IPS-NIHi7 (cell line): Measurements from ENCODE around the gene ZRANB3.
"Not testable (repeated sequence)": the region's sequence is repeated elsewhere in the genome, so short reads cannot be mapped to it uniquely, and the experiment has no call there.

Source experiments
- DNase-seq: peaks from one replicate; pipeline ENCODE4 v3.0.0; 2012; ENCODE audit warnings: mixed read lengths; ENCODE audit errors: extremely low spot score

ZRANB3 gene

GRCh38 chr2:135485441-135485840 lies 45.6 kb downstream of the ZRANB3 start:
- no peak for DNase-seq

- DNase-seq: no peak
These were observed 55.9 kb downstream of the ZRANB3 start for GRCh38 chr2:135475128-135475527.

- DNase-seq: peak; percentile 45
These were observed 57.5 kb downstream of the ZRANB3 start for GRCh38 chr2:135473567-135473966.

- no peak for DNase-seq
These were observed 59.9 kb downstream of the ZRANB3 start for GRCh38 chr2:135471106-135471505.

- no peak for DNase-seq
These were observed 73.7 kb downstream of the ZRANB3 start for GRCh38 chr2:135457279-135457678.

- no peak for DNase-seq
These were observed 74.2 kb downstream of the ZRANB3 start for GRCh38 chr2:135456835-135457234.

- no peak for DNase-seq
These were observed 74.6 kb downstream of the ZRANB3 start for GRCh38 chr2:135456431-135456830.

- DNase-seq: no peak
These were observed 76.4 kb downstream of the ZRANB3 start for GRCh38 chr2:135454608-135455007.

GRCh38 chr2:135453027-135453426 lies 78.0 kb downstream of the ZRANB3 start:
- not testable (repeated sequence) for DNase-seq

- no peak for DNase-seq
These were observed 79.1 kb downstream of the ZRANB3 start for GRCh38 chr2:135451966-135452365.

GRCh38 chr2:135443013-135443412 lies 88.0 kb downstream of the ZRANB3 start:
- not testable (repeated sequence) for DNase-seq

- DNase-seq: not testable (repeated sequence)
These were observed 95.9 kb downstream of the ZRANB3 start for GRCh38 chr2:135435155-135435554.

GRCh38 chr2:135424849-135425248 lies 106.2 kb downstream of the ZRANB3 start:
- no peak for DNase-seq

- no peak for DNase-seq
These were observed 108.1 kb downstream of the ZRANB3 start for GRCh38 chr2:135422898-135423297.

- no peak for DNase-seq
These were observed 119.4 kb downstream of the ZRANB3 start for GRCh38 chr2:135411646-135412045.

- no peak for DNase-seq
These were observed 121.6 kb downstream of the ZRANB3 start for GRCh38 chr2:135409436-135409835.

GRCh38 chr2:135396259-135396658 lies 134.8 kb downstream of the ZRANB3 start:
- not testable (repeated sequence) for DNase-seq

GRCh38 chr2:135386993-135387392 lies 144.0 kb downstream of the ZRANB3 start:
- DNase-seq: no peak

- DNase-seq: no peak
These were observed 152.4 kb downstream of the ZRANB3 start for GRCh38 chr2:135378591-135378990.

- DNase-seq: no peak
These were observed 157.3 kb downstream of the ZRANB3 start for GRCh38 chr2:135373702-135374101.

- DNase-seq: no peak
These were observed 181.1 kb downstream of the ZRANB3 start for GRCh38 chr2:135349941-135350340.

GRCh38 chr2:135348096-135348704 lies 182.8 kb downstream of the ZRANB3 start:
- DNase-seq: not testable (repeated sequence)

GRCh38 chr2:135337071-135337470 lies 193.9 kb downstream of the ZRANB3 start:
- DNase-seq: no peak

GRCh38 chr2:135335256-135335655 lies 195.8 kb downstream of the ZRANB3 start:
- DNase-seq: no peak
